ENCODE measurements around the gene ABHD17B. TPM values are rescaled to one million over a fixed set of nuclear protein-coding genes. Genes with fewer than 3 reads are reported as not detected.
A peak's percentile ranks its signal among the peaks of the same experiment; 100 is the strongest.

The ABHD17B gene
- total and polyA plus RNA-seq, 2 donors (not counting 3 experiments of a cell fraction or from before 2014, with no cell fraction given), result 12.8 to 16.8 TPM

DNA sequence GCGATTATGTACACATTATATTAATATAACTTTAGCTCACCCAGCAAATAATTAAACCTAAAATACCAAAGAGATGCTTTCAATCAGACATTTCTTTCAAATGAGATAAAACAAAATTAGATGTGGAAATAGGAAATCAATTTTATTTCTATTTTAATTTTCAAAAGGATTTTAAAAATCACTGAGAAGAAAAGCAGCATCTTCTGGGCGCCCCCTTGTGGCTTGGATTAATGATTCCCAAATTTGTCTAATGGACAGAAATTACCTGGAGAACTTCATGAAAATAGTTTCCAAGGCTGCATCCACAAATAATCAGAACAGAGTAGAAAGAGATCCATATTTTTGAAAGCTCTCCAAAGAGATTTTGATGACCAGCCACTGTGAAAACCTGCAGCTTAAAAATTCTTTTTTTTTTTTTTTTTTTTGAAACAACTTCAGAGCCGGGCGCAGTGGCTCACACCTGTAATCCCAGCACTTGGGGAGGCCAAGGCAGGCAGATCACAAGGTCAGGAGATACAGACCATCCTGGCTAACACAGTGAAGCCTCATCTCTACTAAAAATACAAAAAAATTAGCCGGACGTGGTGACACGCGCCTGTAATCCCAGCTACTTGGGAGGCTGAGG is 91.8 kb downstream of the ABHD17B start:
- H4K20me1 ChIP-seq (replicated peaks; ENCODE audit: control insufficient read depth, extremely low read depth, insufficient read depth, low read length), result no peaks in the 10 kb centered on the region
- H3K27ac ChIP-seq (ENCODE audit: insufficient read depth, low read depth, low read length), result no peak overlapping the region
- no peaks in the 10 kb centered on the region for H3K79me2 ChIP-seq (ENCODE audit: control insufficient read depth, insufficient read depth, low read length)
- H3K27me3 ChIP-seq (ENCODE audit: control insufficient read depth in 2 of 2, insufficient read depth in 2 of 2, low read length in 2 of 2), result peaks cover 0 to 2% of the 10 kb centered on the region in 2 experiments
- FAIRE-seq (peak; percentile 67), DNase-seq (ENCODE audit: low read depth, low spot score) (peak; percentile 35)
- intact Hi-C loops (cut with micrococcal nuclease) (loop anchor here (1.0 kb wide), 3 partner anchors 92 to 534 kb away; partner anchors contain the start of genes ABHD17B and C9orf85), dilution Hi-C loops (cut with MboI; ENCODE audit: extremely low pct_ligation_motif_present, low sequenced_read_pairs) (no loop called here)
- no peak overlapping the region for H3K9ac ChIP-seq (replicated peaks; ENCODE audit: extremely low read depth, insufficient read depth, low read length)
- ChIA-PET POLR2A (no interaction called here), CTCF (interaction anchor here (0.9 to 7.3 kb wide), 20 partner anchors 8 to 1179 kb away, joined by 3 to 70 read pairs (median 5); partner anchors contain the start of genes ABHD17B and C9orf85)
- TF ChIP-seq, protein P1, sequence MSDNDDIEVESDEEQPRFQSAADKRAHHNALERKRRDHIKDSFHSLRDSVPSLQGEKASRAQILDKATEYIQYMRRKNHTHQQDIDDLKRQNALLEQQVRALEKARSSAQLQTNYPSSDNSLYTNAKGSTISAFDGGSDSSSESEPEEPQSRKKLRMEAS (IDR thresholded peaks at IDR 0.05; ENCODE audit: insufficient read depth, insufficient read length), result no peak
- TF ChIP-seq FOS (IDR thresholded peaks at IDR 0.05; ENCODE audit: borderline replicate concordance, insufficient read depth, low read length) (no peak), JUN (IDR thresholded peaks at IDR 0.05; ENCODE audit: borderline replicate concordance, insufficient read depth, insufficient read length, low read depth) (no peak), POLR2AphosphoS5 (IDR thresholded peaks at IDR 0.05; ENCODE audit: insufficient read depth, low read depth, low read length) (no peak), MYC (IDR thresholded peaks at IDR 0.05; ENCODE audit: low read depth, low read length) (no peak)
- TF ChIP-seq, protein P2, sequence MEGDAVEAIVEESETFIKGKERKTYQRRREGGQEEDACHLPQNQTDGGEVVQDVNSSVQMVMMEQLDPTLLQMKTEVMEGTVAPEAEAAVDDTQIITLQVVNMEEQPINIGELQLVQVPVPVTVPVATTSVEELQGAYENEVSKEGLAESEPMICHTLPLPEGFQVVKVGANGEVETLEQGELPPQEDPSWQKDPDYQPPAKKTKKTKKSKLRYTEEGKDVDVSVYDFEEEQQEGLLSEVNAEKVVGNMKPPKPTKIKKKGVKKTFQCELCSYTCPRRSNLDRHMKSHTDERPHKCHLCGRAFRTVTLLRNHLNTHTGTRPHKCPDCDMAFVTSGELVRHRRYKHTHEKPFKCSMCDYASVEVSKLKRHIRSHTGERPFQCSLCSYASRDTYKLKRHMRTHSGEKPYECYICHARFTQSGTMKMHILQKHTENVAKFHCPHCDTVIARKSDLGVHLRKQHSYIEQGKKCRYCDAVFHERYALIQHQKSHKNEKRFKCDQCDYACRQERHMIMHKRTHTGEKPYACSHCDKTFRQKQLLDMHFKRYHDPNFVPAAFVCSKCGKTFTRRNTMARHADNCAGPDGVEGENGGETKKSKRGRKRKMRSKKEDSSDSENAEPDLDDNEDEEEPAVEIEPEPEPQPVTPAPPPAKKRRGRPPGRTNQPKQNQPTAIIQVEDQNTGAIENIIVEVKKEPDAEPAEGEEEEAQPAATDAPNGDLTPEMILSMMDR (IDR thresholded peaks at IDR 0.05; ENCODE audit: extremely low read depth in 1 of 2, insufficient read depth in 1 of 2, low read depth in 1 of 2, low read length in 2 of 2), result peak; percentile 44 to 49
- H3K36me3 ChIP-seq (ENCODE audit: control insufficient read depth in 2 of 2, extremely low read depth in 1 of 2, insufficient read depth in 2 of 2, low read length in 2 of 2), result no peaks in the 10 kb centered on the region
- H3K4me2 ChIP-seq (ENCODE audit: insufficient read depth, low read length), result no peak overlapping the region
- peaks cover 4% of the 10 kb centered on the region for H3K4me1 ChIP-seq (ENCODE audit: control insufficient read depth, extremely low read depth, insufficient read depth, low read length)
- no TSS peak for BruUV-seq (replicated peaks)
- H3K9me3 ChIP-seq (replicated peaks; ENCODE audit: control insufficient read depth, insufficient read depth, low read length), result no peaks in the 10 kb centered on the region
- H3K4me3 ChIP-seq (replicated peaks in 1 of 3; ENCODE audit: insufficient read depth in 1 of 3, low read depth in 1 of 3, low read length in 3 of 3), result no peak overlapping the region
- H3K9me1 ChIP-seq (replicated peaks; ENCODE audit: control insufficient read depth, extremely low read depth, insufficient read depth, low read length), result no peaks in the 10 kb centered on the region
- no peak overlapping the region for H2AFZ ChIP-seq (ENCODE audit: low read depth, low read length)
